Measurements from ENCODE around the gene FAS. TPM values are rescaled to one million over a fixed set of nuclear protein-coding genes. Genes with fewer than 3 reads are reported as not detected.
A peak's percentile ranks its signal among the peaks of the same experiment; 100 is the strongest.

FAS gene
- 20.7 and 22.5 TPM in 2 replicates for total RNA-seq

- H3K36me3 Mint-ChIP-seq (ENCODE audit: low read depth) = peaks cover 22% of the 10 kb centered on the region
- H3K4me3 Mint-ChIP-seq (ENCODE audit: low read depth) = peak within 1 kb of the TSS; percentile 98
- intact Hi-C loops (cut with micrococcal nuclease) = loop anchor here (1.0 to 5.0 kb wide), 4 partner anchors 11 to 110 kb away; partner anchors contain the start of gene STAMBPL1
- no peaks in the 10 kb centered on the region for H3K27me3 Mint-ChIP-seq (ENCODE audit: low read depth)
- peak; percentile 70 for DNase-seq (ENCODE audit: low spot score)
- H3K27ac Mint-ChIP-seq = peak within 1 kb of the TSS; percentile 98
- H3K9me3 Mint-ChIP-seq = peaks cover 12% of the 10 kb centered on the region
- H3K4me1 Mint-ChIP-seq (ENCODE audit: low read depth) = peaks cover 59% of the 10 kb centered on the region
Measured at GRCh38 chr10:88990384-88991160, at the start of gene FAS. FAS (plus strand) TSS chr10:88990798; CDS start chr10:88990877, 79 bp downstream.

DNA sequence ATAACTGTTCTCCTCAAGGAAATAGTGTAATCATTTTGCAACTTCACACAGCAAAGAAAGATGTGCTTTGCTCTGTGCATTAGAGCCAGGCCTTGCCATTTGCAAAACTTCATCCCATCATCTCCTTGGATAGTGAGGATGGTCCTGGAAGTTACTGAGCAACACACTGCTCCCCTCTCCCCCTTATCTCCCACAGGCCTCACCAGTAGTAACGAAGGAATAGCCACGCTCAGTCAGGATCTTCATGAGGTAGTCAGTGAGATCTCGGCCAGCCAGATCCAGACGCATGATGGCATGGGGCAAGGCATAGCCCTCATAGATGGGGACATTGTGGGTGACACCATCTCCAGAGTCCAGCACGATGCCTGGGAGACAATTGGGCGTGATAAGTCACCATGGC is 49.6 kb upstream of the FAS start:
- Mint-ChIP-seq H3K27ac (no peak overlapping the region), H3K4me1 (ENCODE audit: low read depth) (peaks cover 18% of the 10 kb centered on the region)

GRCh38 chr10:88943778-88944177 is 46.8 kb upstream of the FAS start:
- H3K4me3 Mint-ChIP-seq (ENCODE audit: low read depth) = no peak overlapping the region
- peaks cover 19% of the 10 kb centered on the region for H3K4me1 Mint-ChIP-seq (ENCODE audit: low read depth)
- intact Hi-C loops (cut with micrococcal nuclease) = no loop called here
- no peak for DNase-seq (ENCODE audit: low spot score)
- no peak overlapping the region for H3K27ac Mint-ChIP-seq
- H3K36me3 Mint-ChIP-seq (ENCODE audit: low read depth) = peaks cover 25% of the 10 kb centered on the region
- no peaks in the 10 kb centered on the region for H3K9me3 Mint-ChIP-seq
- no peaks in the 10 kb centered on the region for H3K27me3 Mint-ChIP-seq (ENCODE audit: low read depth)

More for the DNA sequence above, 49.6 kb upstream of the FAS start:
- H3K36me3 Mint-ChIP-seq (ENCODE audit: low read depth) = peaks cover 41% of the 10 kb centered on the region
- DNase-seq (ENCODE audit: low spot score) = no peak
- intact Hi-C loops (cut with micrococcal nuclease) = no loop called here
- H3K27me3 Mint-ChIP-seq (ENCODE audit: low read depth) = no peaks in the 10 kb centered on the region
- H3K4me3 Mint-ChIP-seq (ENCODE audit: low read depth) = no peak overlapping the region
- H3K9me3 Mint-ChIP-seq = no peaks in the 10 kb centered on the region

GRCh38 chr10:88944813-88945212 is 45.8 kb upstream of the FAS start:
- H3K9me3 Mint-ChIP-seq = no peaks in the 10 kb centered on the region
- no peak for DNase-seq (ENCODE audit: low spot score)
- H3K27ac Mint-ChIP-seq = no peak overlapping the region
- H3K36me3 Mint-ChIP-seq (ENCODE audit: low read depth) = peaks cover 16% of the 10 kb centered on the region
- H3K4me3 Mint-ChIP-seq (ENCODE audit: low read depth) = no peak overlapping the region
- intact Hi-C loops (cut with micrococcal nuclease) = no loop called here
- no peaks in the 10 kb centered on the region for H3K27me3 Mint-ChIP-seq (ENCODE audit: low read depth)
- H3K4me1 Mint-ChIP-seq (ENCODE audit: low read depth) = peaks cover 19% of the 10 kb centered on the region

- no peak for DNase-seq (ENCODE audit: low spot score)
- peaks cover 15% of the 10 kb centered on the region for H3K36me3 Mint-ChIP-seq (ENCODE audit: low read depth)
Measured at GRCh38 chr10:88946200-88946599, 44.4 kb upstream of the FAS start.

GRCh38 chr10:88946965-88947590 is 43.5 kb upstream of the FAS start:
- Mint-ChIP-seq H3K27ac (no peak overlapping the region), H3K9me3 (no peaks in the 10 kb centered on the region), H3K36me3 (ENCODE audit: low read depth) (peaks cover 11% of the 10 kb centered on the region), H3K4me1 (ENCODE audit: low read depth) (peaks cover 22% of the 10 kb centered on the region), H3K27me3 (ENCODE audit: low read depth) (no peaks in the 10 kb centered on the region), H3K4me3 (ENCODE audit: low read depth) (no peak overlapping the region)
- intact Hi-C loops (cut with micrococcal nuclease) = no loop called here
- DNase-seq (ENCODE audit: low spot score) = no peak

More at GRCh38 chr10:88946200-88946599, 44.4 kb upstream of the FAS start:
- intact Hi-C loops (cut with micrococcal nuclease) = no loop called here
- Mint-ChIP-seq H3K4me3 (ENCODE audit: low read depth) (no peak overlapping the region), H3K4me1 (ENCODE audit: low read depth) (peaks cover 20% of the 10 kb centered on the region), H3K27me3 (ENCODE audit: low read depth) (no peaks in the 10 kb centered on the region), H3K9me3 (no peaks in the 10 kb centered on the region), H3K27ac (no peak overlapping the region)

DNA sequence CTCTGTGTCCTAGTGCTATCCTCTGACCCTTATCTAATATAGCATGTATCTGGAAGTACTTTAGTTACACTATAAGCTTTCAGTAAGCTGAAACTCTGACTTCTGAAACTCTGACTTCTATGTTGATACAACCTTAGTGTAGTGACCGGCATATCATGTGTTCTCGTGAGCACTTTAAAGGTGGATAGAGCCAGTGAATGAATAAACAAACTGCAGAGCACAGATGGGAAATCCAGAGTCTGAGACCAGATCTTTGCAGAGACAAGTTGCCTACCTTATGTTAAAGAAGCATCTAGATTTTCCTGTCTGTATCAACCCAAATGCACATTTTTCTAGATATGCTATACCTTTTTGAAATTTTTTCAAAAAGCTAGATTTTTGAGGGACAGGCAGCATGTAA is 41.5 kb upstream of the FAS start:
- intact Hi-C loops (cut with micrococcal nuclease) = no loop called here
- H3K4me1 Mint-ChIP-seq (ENCODE audit: low read depth) = peaks cover 24% of the 10 kb centered on the region
- peaks cover 7% of the 10 kb centered on the region for H3K36me3 Mint-ChIP-seq (ENCODE audit: low read depth)
- H3K4me3 Mint-ChIP-seq (ENCODE audit: low read depth) = no peak overlapping the region
- no peaks in the 10 kb centered on the region for H3K9me3 Mint-ChIP-seq
- H3K27me3 Mint-ChIP-seq (ENCODE audit: low read depth) = no peaks in the 10 kb centered on the region
- no peak overlapping the region for H3K27ac Mint-ChIP-seq
- DNase-seq (ENCODE audit: low spot score) = no peak

DNA sequence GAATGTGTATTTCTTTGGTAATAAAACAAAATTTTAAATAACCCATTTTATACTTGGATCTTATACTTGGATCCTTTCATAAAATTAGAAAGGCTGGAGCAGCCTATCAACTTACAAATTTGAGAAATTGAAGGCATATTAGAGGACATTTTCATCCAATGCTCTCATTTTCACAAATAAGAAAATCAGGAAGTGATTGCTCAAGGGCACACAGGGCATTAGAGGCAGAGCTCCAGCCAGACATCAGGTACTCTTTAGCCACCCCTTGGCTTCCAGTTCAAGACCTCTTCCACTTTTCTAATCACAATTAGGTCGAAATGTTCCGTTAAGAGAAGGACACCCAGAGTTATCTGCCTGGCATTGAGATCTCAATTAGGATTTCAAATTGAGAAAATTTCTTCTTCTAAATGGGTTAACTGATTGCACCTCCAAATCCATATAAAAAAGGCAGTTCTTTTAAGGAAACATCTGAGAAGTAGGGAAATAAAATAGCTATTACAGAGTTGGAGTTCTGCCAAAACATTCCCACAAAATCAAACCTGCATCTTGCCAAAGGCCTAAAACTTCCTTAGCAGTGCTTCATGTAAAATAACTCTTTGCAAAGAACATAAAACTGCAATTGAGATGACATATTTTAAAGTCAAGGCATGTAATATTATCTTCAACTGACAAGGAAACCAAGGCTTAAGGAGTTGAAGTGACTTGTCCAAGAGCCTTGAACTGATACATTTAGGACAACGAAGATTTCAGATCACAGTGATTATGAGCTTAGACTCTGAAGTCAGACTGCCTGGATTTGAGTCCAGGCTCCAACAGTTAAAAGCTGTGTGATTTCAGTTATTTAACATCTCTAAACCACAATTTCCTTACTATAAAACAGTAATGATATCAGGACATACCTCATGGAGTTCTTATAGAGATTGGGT is 40.4 kb upstream of the FAS start:
- Mint-ChIP-seq H3K36me3 (ENCODE audit: low read depth) (peaks cover 7% of the 10 kb centered on the region), H3K4me1 (ENCODE audit: low read depth) (peaks cover 15% of the 10 kb centered on the region)
- intact Hi-C loops (cut with micrococcal nuclease) = no loop called here

GRCh38 chr10:88952647-88953111 is 37.9 kb upstream of the FAS start, which contains the start of gene ACTA2:
ACTA2 (minus strand) TSS chr10:88952773; CDS start chr10:88948930, 3,843 bp downstream.
- DNase-seq (ENCODE audit: low spot score) = no peak
- H3K36me3 Mint-ChIP-seq (ENCODE audit: low read depth) = peaks cover 7% of the 10 kb centered on the region
- H3K9me3 Mint-ChIP-seq = no peaks in the 10 kb centered on the region
- no peak within 1 kb of the TSS for H3K4me3 Mint-ChIP-seq (ENCODE audit: low read depth)
- intact Hi-C loops (cut with micrococcal nuclease) = no loop called here
- H3K4me1 Mint-ChIP-seq (ENCODE audit: low read depth) = peaks cover 5% of the 10 kb centered on the region
- no peak within 1 kb of the TSS for H3K27ac Mint-ChIP-seq
- H3K27me3 Mint-ChIP-seq (ENCODE audit: low read depth) = no peaks in the 10 kb centered on the region

More for the DNA sequence above, 40.4 kb upstream of the FAS start:
- Mint-ChIP-seq H3K27ac (no peak overlapping the region), H3K9me3 (no peaks in the 10 kb centered on the region), H3K27me3 (ENCODE audit: low read depth) (no peaks in the 10 kb centered on the region), H3K4me3 (ENCODE audit: low read depth) (no peak overlapping the region)
- DNase-seq (ENCODE audit: low spot score) = no peak

DNA sequence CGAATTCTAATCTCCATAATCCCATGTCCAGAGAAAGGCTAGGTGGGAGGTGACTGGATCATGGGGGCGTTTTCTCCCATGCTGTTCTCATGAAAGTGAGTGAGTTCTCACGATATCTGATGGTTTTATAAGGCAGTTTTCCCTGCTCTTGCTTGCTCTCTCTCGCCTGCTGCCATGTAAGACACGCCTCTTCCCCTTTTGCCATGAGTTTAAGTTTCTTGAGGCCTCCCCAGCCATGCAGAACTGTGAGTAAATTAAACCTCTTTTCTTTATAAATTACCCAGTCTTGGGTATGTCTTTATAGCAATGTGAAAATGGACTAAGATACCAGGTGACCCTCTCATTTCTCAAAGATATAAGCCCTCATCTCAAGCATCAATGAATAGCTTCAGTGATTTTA is 36.9 kb upstream of the FAS start:
- Mint-ChIP-seq H3K27me3 (ENCODE audit: low read depth) (no peaks in the 10 kb centered on the region), H3K4me3 (ENCODE audit: low read depth) (no peak overlapping the region), H3K9me3 (no peaks in the 10 kb centered on the region), H3K36me3 (ENCODE audit: low read depth) (peaks cover 7% of the 10 kb centered on the region), H3K27ac (no peak overlapping the region), H3K4me1 (ENCODE audit: low read depth) (peaks cover 5% of the 10 kb centered on the region)
- DNase-seq (ENCODE audit: low spot score) = no peak
- intact Hi-C loops (cut with micrococcal nuclease) = no loop called here

DNA sequence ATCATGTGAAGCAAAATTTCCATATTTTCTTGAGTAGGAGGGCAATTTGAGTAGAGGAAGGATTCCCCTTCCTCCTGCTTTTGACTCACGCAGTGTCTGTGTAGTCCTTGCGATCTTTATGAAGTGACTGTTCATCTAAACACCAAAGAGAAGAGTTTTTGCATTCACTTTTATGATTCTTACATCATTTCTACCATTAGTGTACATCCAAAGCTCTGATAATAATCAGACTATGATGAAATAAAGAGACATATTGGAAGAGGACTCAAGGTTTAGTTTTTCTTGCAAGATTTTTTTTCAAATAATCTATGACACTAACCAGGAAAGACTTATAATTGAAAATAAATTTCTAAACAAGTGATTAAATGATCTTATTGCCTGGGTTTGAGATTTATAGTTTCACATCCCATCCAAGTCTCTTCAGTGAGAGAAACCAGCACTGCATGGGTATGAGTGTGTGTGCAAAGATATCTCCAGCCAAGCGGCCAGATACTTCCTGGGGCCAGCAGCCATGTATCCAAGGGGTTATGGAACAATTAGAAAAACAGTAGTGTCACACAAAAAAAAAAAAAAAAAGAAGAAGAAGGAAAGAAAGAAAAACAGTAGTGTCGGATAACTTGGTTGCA is 36.0 kb upstream of the FAS start:
- Mint-ChIP-seq H3K9me3 (no peaks in the 10 kb centered on the region), H3K27ac (no peak overlapping the region), H3K36me3 (ENCODE audit: low read depth) (peaks cover 7% of the 10 kb centered on the region), H3K4me3 (ENCODE audit: low read depth) (no peak overlapping the region), H3K4me1 (ENCODE audit: low read depth) (peaks cover 5% of the 10 kb centered on the region), H3K27me3 (ENCODE audit: low read depth) (no peaks in the 10 kb centered on the region)
- no peak for DNase-seq (ENCODE audit: low spot score)
- intact Hi-C loops (cut with micrococcal nuclease) = no loop called here

DNA sequence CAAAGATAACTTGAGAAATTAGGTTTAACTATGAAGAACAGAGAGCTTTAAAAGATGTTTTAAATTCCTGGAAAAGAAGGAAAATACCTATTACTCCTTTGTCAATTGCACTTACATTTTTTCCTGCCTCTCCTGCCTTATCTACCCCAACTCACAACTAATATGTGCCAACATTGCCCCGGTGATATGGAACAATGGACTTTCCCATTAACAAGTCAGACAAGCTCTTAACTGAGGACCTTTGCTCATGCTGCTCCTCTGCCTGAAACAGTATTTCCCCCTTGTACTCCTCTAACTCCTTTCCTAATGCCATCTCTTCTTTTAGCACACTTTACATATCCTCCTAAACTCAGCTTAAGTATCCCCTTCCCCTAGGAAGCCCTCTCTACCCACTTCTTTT is 33.2 kb upstream of the FAS start:
- no peak overlapping the region for H3K27ac Mint-ChIP-seq
- peaks cover under 1% of the 10 kb centered on the region for H3K36me3 Mint-ChIP-seq (ENCODE audit: low read depth)
- DNase-seq (ENCODE audit: low spot score) = no peak
- no peak overlapping the region for H3K4me3 Mint-ChIP-seq (ENCODE audit: low read depth)
- H3K4me1 Mint-ChIP-seq (ENCODE audit: low read depth) = peaks cover 23% of the 10 kb centered on the region
- no peaks in the 10 kb centered on the region for H3K9me3 Mint-ChIP-seq
- H3K27me3 Mint-ChIP-seq (ENCODE audit: low read depth) = no peaks in the 10 kb centered on the region
- intact Hi-C loops (cut with micrococcal nuclease) = no loop called here
